ENCODE measurements around the gene PDGFB. TPM values are rescaled to one million over a fixed set of nuclear protein-coding genes. Genes with fewer than 3 reads are reported as not detected.
A peak's percentile ranks its signal among the peaks of the same experiment; 100 is the strongest.

The PDGFB gene
- total RNA-seq, 1 experiment from 2014 or later, result 39.7 TPM

GRCh38 chr22:39230261-39231196 is 14.3 kb downstream of the PDGFB start:
- no peak for TF ChIP-seq CTCF (conservative IDR thresholded peaks at IDR 0.05)
- no peak for TF ChIP-seq EZH2 (IDR thresholded peaks at IDR 0.05; ENCODE audit: low read depth)
- BruUV-seq (replicated peaks), result no TSS peak
- Histone ChIP-seq H3F3A (ENCODE audit: insufficient read depth, low read depth) (peaks cover 16% of the 10 kb centered on the region; the same call in 1 of the 2 replicates), H2AFZ (no peak overlapping the region), H3K4me2 (no peak overlapping the region), H3K9me3 (ENCODE audit: insufficient read depth, low read depth) (no peaks in the 10 kb centered on the region), H3K27ac (no peak overlapping the region), H3K79me2 (ENCODE audit: low read depth) (peaks cover 12% of the 10 kb centered on the region), H3K36me3 (ENCODE audit: low read depth) (peaks cover 44% of the 10 kb centered on the region), H3K4me3 (no peak overlapping the region), H3K27me3 (ENCODE audit: insufficient read depth, low read depth) (no peaks in the 10 kb centered on the region), H3K4me1 (replicated peaks; ENCODE audit: insufficient read depth) (peaks cover 1% of the 10 kb centered on the region; the same call in 1 of the 2 replicates), H3K9me2 (ENCODE audit: insufficient read depth) (no peaks in the 10 kb centered on the region), H4K20me1 (ENCODE audit: insufficient read depth) (peaks cover 1% of the 10 kb centered on the region; the same call in 1 of the 2 replicates)
- ChIA-PET CTCF (interaction anchor here (0.6 kb wide), 1 partner anchor 28 kb away, joined by 6 read pairs; no protein-coding TSS in a partner anchor), POLR2A (ENCODE audit: unreplicated experiment) (no interaction called here)
- no peak for DNase-seq
- intact Hi-C loops (cut with micrococcal nuclease; ENCODE audit: unreplicated experiment), result no loop called here

GRCh38 chr22:39229688-39230260 is 15.0 kb downstream of the PDGFB start:
- Histone ChIP-seq H3K9me2 (ENCODE audit: insufficient read depth) (no peaks in the 10 kb centered on the region), H3F3A (ENCODE audit: insufficient read depth, low read depth) (peaks cover 16% of the 10 kb centered on the region; the same call in 1 of the 2 replicates), H3K4me2 (no peak overlapping the region), H3K27me3 (ENCODE audit: insufficient read depth, low read depth) (no peaks in the 10 kb centered on the region), H4K20me1 (ENCODE audit: insufficient read depth) (no peaks in the 10 kb centered on the region), H3K27ac (no peak overlapping the region), H3K4me1 (replicated peaks; ENCODE audit: insufficient read depth) (no peaks in the 10 kb centered on the region), H3K4me3 (no peak overlapping the region), H2AFZ (no peak overlapping the region), H3K79me2 (ENCODE audit: low read depth) (peaks cover 4% of the 10 kb centered on the region; the same call in 1 of the 2 replicates), H3K9me3 (ENCODE audit: insufficient read depth, low read depth) (no peaks in the 10 kb centered on the region), H3K36me3 (ENCODE audit: low read depth) (peaks cover 51% of the 10 kb centered on the region)
- no TSS peak for BruUV-seq (replicated peaks)
- CTCF ChIA-PET, result no interaction called here
- POLR2A ChIA-PET (ENCODE audit: unreplicated experiment), result no interaction called here
- DNase-seq, result no peak
- intact Hi-C loops (cut with micrococcal nuclease; ENCODE audit: unreplicated experiment), result no loop called here
- TF ChIP-seq CTCF (conservative IDR thresholded peaks at IDR 0.05) (no peak), EZH2 (IDR thresholded peaks at IDR 0.05; ENCODE audit: low read depth) (no peak)

- H3K4me2 ChIP-seq, result no peak overlapping the region
- H3K9me2 ChIP-seq (ENCODE audit: insufficient read depth), result no peaks in the 10 kb centered on the region
- POLR2A ChIA-PET (ENCODE audit: unreplicated experiment), result no interaction called here
- intact Hi-C loops (cut with micrococcal nuclease; ENCODE audit: unreplicated experiment), result no loop called here
- peaks cover 58% of the 10 kb centered on the region for H3K36me3 ChIP-seq (ENCODE audit: low read depth)
- TF ChIP-seq EZH2 (IDR thresholded peaks at IDR 0.05; ENCODE audit: low read depth) (no peak), CTCF (conservative IDR thresholded peaks at IDR 0.05) (no peak)
- no peaks in the 10 kb centered on the region for H4K20me1 ChIP-seq (ENCODE audit: insufficient read depth)
- H3K9me3 ChIP-seq (ENCODE audit: insufficient read depth, low read depth), result no peaks in the 10 kb centered on the region
- H3K4me1 ChIP-seq (replicated peaks; ENCODE audit: insufficient read depth), result no peaks in the 10 kb centered on the region
- H3F3A ChIP-seq (ENCODE audit: insufficient read depth, low read depth), result peaks cover 19% of the 10 kb centered on the region; the same call in 1 of the 2 replicates
- no peaks in the 10 kb centered on the region for H3K79me2 ChIP-seq (ENCODE audit: low read depth)
- H3K4me3 ChIP-seq, result no peak overlapping the region
- CTCF ChIA-PET, result interaction anchor here (0.6 kb wide), 1 partner anchor 11 kb away, joined by 7 read pairs; no protein-coding TSS in a partner anchor
- no peak overlapping the region for H3K27ac ChIP-seq
- H2AFZ ChIP-seq, result no peak overlapping the region
- DNase-seq, result no peak
- H3K27me3 ChIP-seq (ENCODE audit: insufficient read depth, low read depth), result no peaks in the 10 kb centered on the region
- BruUV-seq (replicated peaks), result TSS peak; percentile 25
Observed at GRCh38 chr22:39229075-39229474, 15.7 kb downstream of the PDGFB start.
